Measurements from ENCODE around the gene USP4. TPM values are rescaled to one million over a fixed set of nuclear protein-coding genes. Genes with fewer than 3 reads are reported as not detected.

USP4 gene
- total and polyA plus RNA-seq, 9 donors, result 17.9 to 59.0 (median 44.8) TPM

- no peak for DNase-seq
- 86% methylated on average over 4 of the region's 11 CpGs for WGBS (ENCODE audit: insufficient coverage)
- no peak overlapping the region for H3K27ac ChIP-seq (ENCODE audit: low read length)
- H3K4me3 ChIP-seq (ENCODE audit: low read length), result no peak overlapping the region
- peaks cover 32% of the 10 kb centered on the region for H3K36me3 ChIP-seq (ENCODE audit: control insufficient read depth, insufficient read depth, low read length)
- H3K27me3 ChIP-seq (ENCODE audit: control insufficient read depth, insufficient read depth, low read length), result no peaks in the 10 kb centered on the region
- H3K4me1 ChIP-seq (ENCODE audit: control insufficient read depth, insufficient read depth, low read length), result peaks cover 19% of the 10 kb centered on the region
- no peaks in the 10 kb centered on the region for H3K9me3 ChIP-seq (replicated peaks; ENCODE audit: control insufficient read depth, low read depth, low read length)
These were observed 65.9 kb downstream of the USP4 start for GRCh38 chr3:49273825-49274532.

DNA sequence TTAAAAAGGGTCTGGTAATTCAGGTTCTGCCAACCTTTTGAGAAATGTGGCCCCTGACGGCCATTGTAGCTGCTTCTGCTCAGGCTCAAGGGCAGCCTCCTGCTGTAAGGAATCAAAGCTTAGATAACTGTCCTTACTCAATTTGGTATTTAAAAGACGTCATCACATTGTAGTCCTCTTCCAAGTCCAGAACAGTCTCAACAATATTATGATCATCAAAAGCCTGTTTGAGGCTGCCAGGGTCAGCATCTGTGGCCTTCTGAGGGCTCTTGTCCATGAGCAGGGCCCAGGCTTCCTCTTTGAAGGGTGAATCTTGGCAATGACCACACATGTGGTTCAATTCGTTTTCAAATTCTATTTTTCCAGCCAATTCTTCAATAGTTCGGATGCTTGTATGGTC, 68.8 kb downstream of the USP4 start:
- Histone ChIP-seq H3K27ac (ENCODE audit: low read length) (no peak overlapping the region), H3K27me3 (ENCODE audit: control insufficient read depth, insufficient read depth, low read length) (no peaks in the 10 kb centered on the region), H3K9me3 (replicated peaks; ENCODE audit: control insufficient read depth, low read depth, low read length) (no peaks in the 10 kb centered on the region), H3K4me3 (ENCODE audit: low read length) (no peak overlapping the region), H3K4me1 (ENCODE audit: control insufficient read depth, insufficient read depth, low read length) (peaks cover 13% of the 10 kb centered on the region), H3K36me3 (ENCODE audit: control insufficient read depth, insufficient read depth, low read length) (peaks cover 22% of the 10 kb centered on the region)
- no peak for DNase-seq
- WGBS (ENCODE audit: insufficient coverage), result 71% methylated on average over 2 of the region's 4 CpGs

DNA sequence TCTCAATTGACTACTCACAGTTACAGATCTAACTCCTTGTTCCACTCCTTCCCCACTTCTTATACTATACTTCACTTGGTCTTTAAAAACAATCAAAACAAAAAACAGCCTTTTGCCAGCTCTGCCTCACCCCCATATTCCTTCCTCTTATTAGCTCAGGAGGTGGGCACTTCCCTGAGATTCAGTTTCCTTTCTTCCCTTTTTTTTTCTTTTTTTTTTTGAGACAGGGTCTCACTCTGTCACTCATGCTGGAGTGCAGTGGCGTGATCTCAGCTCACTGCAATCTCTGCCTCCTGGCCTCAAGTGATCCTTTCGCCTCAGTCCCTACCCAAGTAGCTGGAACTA, 69.7 kb downstream of the USP4 start:
- 91% methylated on average over 2 of the region's 2 CpGs for WGBS (ENCODE audit: insufficient coverage)
- H3K27me3 ChIP-seq (ENCODE audit: control insufficient read depth, insufficient read depth, low read length), result no peaks in the 10 kb centered on the region
- H3K27ac ChIP-seq (ENCODE audit: low read length), result no peak overlapping the region
- no peak for DNase-seq
- H3K4me1 ChIP-seq (ENCODE audit: control insufficient read depth, insufficient read depth, low read length), result peaks cover 11% of the 10 kb centered on the region
- H3K36me3 ChIP-seq (ENCODE audit: control insufficient read depth, insufficient read depth, low read length), result peaks cover 22% of the 10 kb centered on the region
- H3K9me3 ChIP-seq (replicated peaks; ENCODE audit: control insufficient read depth, low read depth, low read length), result no peaks in the 10 kb centered on the region
- no peak overlapping the region for H3K4me3 ChIP-seq (ENCODE audit: low read length)

- Histone ChIP-seq H3K4me1 (ENCODE audit: control insufficient read depth, insufficient read depth, low read length) (peaks cover 11% of the 10 kb centered on the region), H3K27ac (ENCODE audit: low read length) (no peak overlapping the region), H3K9me3 (replicated peaks; ENCODE audit: control insufficient read depth, low read depth, low read length) (no peaks in the 10 kb centered on the region), H3K4me3 (ENCODE audit: low read length) (no peak overlapping the region), H3K27me3 (ENCODE audit: control insufficient read depth, insufficient read depth, low read length) (no peaks in the 10 kb centered on the region), H3K36me3 (ENCODE audit: control insufficient read depth, insufficient read depth, low read length) (peaks cover 22% of the 10 kb centered on the region)
- DNase-seq, result no peak
- 94% methylated on average over 3 of the region's 3 CpGs for WGBS (ENCODE audit: insufficient coverage)
These were observed 70.3 kb downstream of the USP4 start for GRCh38 chr3:49269443-49270155.

GRCh38 chr3:49266410-49267095, 73.3 kb downstream of the USP4 start:
- peak overlapping the region; percentile 79 for H3K27ac ChIP-seq (ENCODE audit: low read length)

DNA sequence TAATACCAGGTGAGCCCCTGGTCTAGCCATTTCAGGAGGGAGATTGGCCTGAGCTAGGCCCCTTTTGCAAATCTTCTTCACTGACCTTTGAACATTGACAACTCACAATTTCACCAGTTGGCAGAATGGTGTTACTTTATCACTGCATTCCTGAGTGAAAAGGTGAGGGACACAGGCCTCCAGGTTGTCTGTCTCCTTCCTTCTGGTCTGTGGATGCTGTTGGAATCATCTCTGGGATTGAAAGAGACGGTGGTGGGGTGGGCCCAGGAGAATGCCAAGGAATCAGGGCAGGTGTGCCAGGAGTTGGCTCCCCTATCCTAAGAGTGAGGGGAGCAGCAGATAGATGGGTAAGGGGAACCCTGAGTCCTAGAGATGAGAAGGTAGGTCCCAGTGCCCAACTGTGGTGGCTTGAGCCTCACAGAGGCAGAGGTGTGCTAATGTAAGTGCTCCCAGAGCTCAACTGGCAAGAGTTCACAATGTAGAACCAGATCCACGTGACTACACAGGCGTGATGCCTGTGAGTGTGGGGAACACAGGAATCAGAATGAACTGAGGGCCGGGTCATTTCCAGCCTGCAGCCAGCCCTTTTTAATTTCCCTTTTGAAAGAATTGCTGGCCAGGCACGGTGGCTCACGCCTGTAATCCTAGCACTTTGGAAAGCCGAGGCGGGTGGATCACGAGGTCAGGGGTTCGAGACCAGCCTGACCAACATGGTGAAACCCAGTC, 74.0 kb downstream of the USP4 start:
- Histone ChIP-seq H3K4me3 (ENCODE audit: low read length) (no peak overlapping the region), H3K4me1 (ENCODE audit: control insufficient read depth, insufficient read depth, low read length) (peaks cover 11% of the 10 kb centered on the region), H3K9me3 (replicated peaks; ENCODE audit: control insufficient read depth, low read depth, low read length) (no peaks in the 10 kb centered on the region), H3K27ac (ENCODE audit: low read length) (no peak overlapping the region), H3K27me3 (ENCODE audit: control insufficient read depth, insufficient read depth, low read length) (no peaks in the 10 kb centered on the region), H3K36me3 (ENCODE audit: control insufficient read depth, insufficient read depth, low read length) (peaks cover 6% of the 10 kb centered on the region)
- DNase-seq, result peak; percentile 41
- 81% methylated on average over 7 of the region's 10 CpGs for WGBS (ENCODE audit: insufficient coverage)

More at GRCh38 chr3:49266410-49267095, 73.3 kb downstream of the USP4 start:
- DNase-seq, result peak; percentile 89
- H3K27me3 ChIP-seq (ENCODE audit: control insufficient read depth, insufficient read depth, low read length), result no peaks in the 10 kb centered on the region
- peaks cover 11% of the 10 kb centered on the region for H3K4me1 ChIP-seq (ENCODE audit: control insufficient read depth, insufficient read depth, low read length)
- WGBS (ENCODE audit: insufficient coverage), result 46% methylated on average over 2 of the region's 5 CpGs
- H3K9me3 ChIP-seq (replicated peaks; ENCODE audit: control insufficient read depth, low read depth, low read length), result no peaks in the 10 kb centered on the region
- peaks cover 13% of the 10 kb centered on the region for H3K36me3 ChIP-seq (ENCODE audit: control insufficient read depth, insufficient read depth, low read length)
- no peak overlapping the region for H3K4me3 ChIP-seq (ENCODE audit: low read length)

DNA sequence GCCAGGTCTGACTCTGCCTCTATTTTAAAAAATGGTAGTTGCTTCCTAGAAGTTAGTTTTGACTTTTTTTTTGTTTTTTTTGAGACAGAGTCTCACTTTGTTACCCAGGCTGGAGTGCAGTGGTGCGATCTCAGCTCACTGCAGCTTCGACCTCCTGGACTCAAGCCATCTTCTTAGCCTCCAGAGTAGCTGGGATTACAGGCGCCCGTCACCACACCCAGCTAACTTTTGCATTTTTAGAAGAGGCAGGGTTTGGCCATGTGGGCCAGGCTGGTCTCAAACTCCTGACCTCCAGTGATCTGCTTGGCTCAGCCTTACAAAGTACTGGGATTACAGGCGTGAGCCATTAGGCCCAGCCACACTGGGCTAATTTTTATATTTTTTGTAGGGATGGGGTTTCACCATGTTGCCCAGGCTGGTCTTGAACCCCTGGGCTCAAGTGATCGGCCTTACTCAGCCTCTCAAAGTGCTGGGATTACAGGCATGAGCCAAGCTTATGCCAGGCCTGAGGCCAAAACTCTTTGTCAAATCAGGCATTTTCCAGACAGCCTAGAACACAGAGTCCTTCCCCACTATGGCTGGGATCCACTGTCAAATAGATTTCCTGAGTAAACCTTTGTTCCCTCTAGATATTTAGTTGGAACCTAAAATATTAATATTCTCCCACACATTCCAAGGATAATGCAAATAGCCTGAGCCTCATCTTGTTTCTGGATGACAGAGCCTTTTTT, 76.5 kb downstream of the USP4 start:
- Histone ChIP-seq H3K27me3 (ENCODE audit: control insufficient read depth, insufficient read depth, low read length) (no peaks in the 10 kb centered on the region), H3K4me3 (ENCODE audit: low read length) (no peak overlapping the region), H3K36me3 (ENCODE audit: control insufficient read depth, insufficient read depth, low read length) (no peaks in the 10 kb centered on the region), H3K27ac (ENCODE audit: low read length) (no peak overlapping the region), H3K4me1 (ENCODE audit: control insufficient read depth, insufficient read depth, low read length) (peaks cover 11% of the 10 kb centered on the region), H3K9me3 (replicated peaks; ENCODE audit: control insufficient read depth, low read depth, low read length) (no peaks in the 10 kb centered on the region)
- 88% methylated on average over 4 of the region's 6 CpGs for WGBS (ENCODE audit: insufficient coverage)
- DNase-seq, result no peak

- WGBS (ENCODE audit: insufficient coverage), result 100% methylated on average over 1 of the region's 5 CpGs
- Histone ChIP-seq H3K36me3 (ENCODE audit: control insufficient read depth, insufficient read depth, low read length) (peaks cover 3% of the 10 kb centered on the region), H3K4me1 (ENCODE audit: control insufficient read depth, insufficient read depth, low read length) (peaks cover 9% of the 10 kb centered on the region), H3K27ac (ENCODE audit: low read length) (no peak overlapping the region), H3K9me3 (replicated peaks; ENCODE audit: control insufficient read depth, low read depth, low read length) (no peaks in the 10 kb centered on the region), H3K27me3 (ENCODE audit: control insufficient read depth, insufficient read depth, low read length) (no peaks in the 10 kb centered on the region), H3K4me3 (ENCODE audit: low read length) (no peak overlapping the region)
- no peak for DNase-seq
These were observed 79.0 kb downstream of the USP4 start for GRCh38 chr3:49260806-49261324.

DNA sequence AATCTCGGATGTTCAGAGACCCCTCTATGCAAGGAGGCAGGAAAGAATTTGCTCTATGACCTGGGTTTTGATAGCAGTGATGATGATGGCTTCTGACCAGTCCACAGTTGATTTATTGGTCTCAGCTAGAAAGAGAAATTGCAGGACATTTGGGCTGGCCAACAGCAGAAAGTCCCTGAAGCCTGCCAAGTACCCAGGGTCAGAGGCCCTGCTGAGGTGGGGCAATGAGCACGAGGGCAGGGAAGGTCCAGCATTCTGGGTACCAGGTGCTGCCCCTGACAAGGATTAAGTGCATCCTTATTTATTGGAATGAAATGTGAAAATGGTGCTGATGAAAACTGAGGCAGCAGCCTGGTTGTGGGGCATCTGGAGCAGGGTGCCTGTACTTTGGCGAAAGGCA, 82.7 kb downstream of the USP4 start:
- Histone ChIP-seq H3K9me3 (replicated peaks; ENCODE audit: control insufficient read depth, low read depth, low read length) (no peaks in the 10 kb centered on the region), H3K27me3 (ENCODE audit: control insufficient read depth, insufficient read depth, low read length) (no peaks in the 10 kb centered on the region), H3K4me1 (ENCODE audit: control insufficient read depth, insufficient read depth, low read length) (peaks cover 10% of the 10 kb centered on the region), H3K27ac (ENCODE audit: low read length) (no peak overlapping the region), H3K4me3 (ENCODE audit: low read length) (no peak overlapping the region), H3K36me3 (ENCODE audit: control insufficient read depth, insufficient read depth, low read length) (peaks cover 3% of the 10 kb centered on the region)
- no peak for DNase-seq
- WGBS (ENCODE audit: insufficient coverage), result 79% methylated on average over 2 of the region's 3 CpGs
